Neural cell (in vitro differentiated cells): Measurements from ENCODE around the gene ME3. TPM values are rescaled to one million over a fixed set of nuclear protein-coding genes. Genes with fewer than 3 reads are reported as not detected.

Experiments used
- H2AFZ ChIP-seq: fragments of 200-600, 300-800 bp; sonication (generic), shearing (Covaris generic); 2 replicates; pipeline ENCODE4 v1.6.0; 2014; ENCODE audit warnings: low read depth, mild to moderate bottlenecking, antibody characterized with exemption, low read length, moderate library complexity
- H3F3A ChIP-seq: fragments of 200-600 bp; shearing (Covaris generic); 2 replicates; pipeline ENCODE4 v1.6.1; 2016; ENCODE audit warnings: mild to moderate bottlenecking, moderate library complexity, mixed read lengths, antibody characterized with exemption, low read length; ENCODE audit not compliant: insufficient read depth, poor library complexity, severe bottlenecking
- H3K27ac ChIP-seq: fragments of 200-600, 300-800 bp; sonication (generic), shearing (Covaris generic); 2 replicates; pipeline ENCODE4 v1.5.1; 2014; ENCODE audit warnings: mild to moderate bottlenecking, low read length, moderate library complexity
- H3K27me3 ChIP-seq: fragments of 300-800, 200-600 bp; sonication (generic), shearing (Covaris generic); 2 replicates; pipeline ENCODE4 v1.6.0; 2014; ENCODE audit warnings: mild to moderate bottlenecking, low read depth, low read length, moderate library complexity; ENCODE audit not compliant: insufficient read depth
- H3K36me3 ChIP-seq: fragments of 300-800, 200-600 bp; sonication (generic), shearing (Covaris generic); 2 replicates; pipeline ENCODE4 v1.5.1; 2014; ENCODE audit warnings: mild to moderate bottlenecking, antibody characterized with exemption, low read length, moderate library complexity; ENCODE audit not compliant: insufficient read depth
- H3K4me2 ChIP-seq: fragments of 300-800, 200-600 bp; sonication (generic), shearing (Covaris generic); 2 replicates; pipeline ENCODE4 v1.6.0; 2014; ENCODE audit warnings: mild to moderate bottlenecking, low read length
- H3K4me3 ChIP-seq: fragments of 300-800, 200-600 bp; sonication (generic), shearing (Covaris generic); 2 replicates; pipeline ENCODE4 v1.5.1; 2014; ENCODE audit warnings: mild to moderate bottlenecking, low read length, moderate library complexity
- H3K79me2 ChIP-seq: fragments of 200-600 bp; shearing (Covaris generic); replicated peaks from 2 replicates; pipeline ENCODE4 v1.6.0; 2014; ENCODE audit warnings: mild to moderate bottlenecking, low read length, moderate library complexity; ENCODE audit not compliant: insufficient read depth
- H3K9ac ChIP-seq: fragments of 300-800, 200-600 bp; sonication (generic), shearing (Covaris generic); 2 replicates; pipeline ENCODE4 v1.6.1; 2016; ENCODE audit warnings: mild to moderate bottlenecking, low read length, mixed read lengths
- H3K9me2 ChIP-seq: fragments of 200-600 bp; shearing (Covaris generic); 2 replicates; pipeline ENCODE4 v1.6.1; 2016; ENCODE audit warnings: mild to moderate bottlenecking, low read length, mixed read lengths; ENCODE audit not compliant: insufficient read depth
- H3K9me3 ChIP-seq: fragments of 200-600, 300-800 bp; sonication (generic), shearing (Covaris generic); 2 replicates; pipeline ENCODE4 v1.6.1; 2016; ENCODE audit warnings: mild to moderate bottlenecking, mixed run types, low read length, moderate library complexity, mixed read lengths
- H4K20me1 ChIP-seq: fragments of 200-600 bp; shearing (Covaris generic); 2 replicates; pipeline ENCODE4 v1.6.1; 2016; ENCODE audit warnings: mild to moderate bottlenecking, mixed run types; ENCODE audit not compliant: insufficient read depth
- EP300 ChIP-seq: fragments of 450-650 bp; conservative IDR thresholded peaks from 2 replicates; pipeline ENCODE4 v1.6.1; 2014; ENCODE audit warnings: antibody characterized with exemption, mild to moderate bottlenecking, moderate library complexity; ENCODE audit not compliant: poor library complexity, severe bottlenecking
- EZH2 ChIP-seq: fragments of 200-600, 300-800 bp; shearing (Covaris generic), sonication (generic); IDR thresholded peaks from 2 replicates; pipeline ENCODE4 v1.6.1; 2014; ENCODE audit warnings: antibody characterized with exemption, low read length, borderline replicate concordance, mild to moderate bottlenecking; ENCODE audit not compliant: insufficient read depth, poor library complexity, severe bottlenecking
- MXI1 ChIP-seq: fragments of 450-650 bp; conservative IDR thresholded peaks from 2 replicates; pipeline ENCODE4 v1.6.1; 2014; ENCODE audit warnings: antibody characterized with exemption, mild to moderate bottlenecking; ENCODE audit not compliant: poor library complexity, severe bottlenecking
- POLR2AphosphoS5 ChIP-seq: IDR thresholded peaks from 2 replicates; pipeline ENCODE4 v1.6.1; 2012
- RAD21 ChIP-seq: fragments of 450-650 bp; conservative IDR thresholded peaks from 2 replicates; pipeline ENCODE4 v1.6.1; 2014; ENCODE audit warnings: antibody characterized with exemption, mild to moderate bottlenecking, moderate library complexity
- REST ChIP-seq: IDR thresholded peaks from 2 replicates; pipeline ENCODE4 v1.6.1; 2012; ENCODE audit warnings: borderline replicate concordance
- TAF1 ChIP-seq: IDR thresholded peaks from 2 replicates; pipeline ENCODE4 v1.6.1; 2012; ENCODE audit warnings: low read depth
- polyA plus RNA-seq: library from polyadenylated mRNA; depleted of rRNA; stranded (reverse); fragments of >200 nt; gene quantifications from 2 replicates; pipeline ENCODE4 v1.2.3, GENCODE V29; 2014
- TF ChIP-seq, protein P1 (sequence below): fragments of 450-650 bp; IDR thresholded peaks from 2 replicates; pipeline ENCODE4 v1.5.1; 2014; ENCODE audit warnings: antibody characterized with exemption, mild to moderate bottlenecking, moderate library complexity; ENCODE audit not compliant: poor library complexity, severe bottlenecking

ME3 gene
- polyA plus RNA-seq, 1 donor from 2014 or later: 2.1 TPM

- Histone ChIP-seq H3K9me3 (no peaks in the 10 kb centered on the region), H3F3A (no peaks in the 10 kb centered on the region), H3K79me2 (no peaks in the 10 kb centered on the region), H3K9ac (no peak overlapping the region), H3K27me3 (no peaks in the 10 kb centered on the region), H3K4me3 (no peak overlapping the region), H3K36me3 (no peaks in the 10 kb centered on the region), H3K27ac (no peak overlapping the region), H4K20me1 (no peaks in the 10 kb centered on the region), H3K4me2 (no peak overlapping the region), H3K9me2 (no peaks in the 10 kb centered on the region), H2AFZ (no peak overlapping the region)
- TF ChIP-seq EZH2 (no peak), MXI1 (no peak), REST (no peak), POLR2AphosphoS5 (no peak), TAF1 (no peak), EP300 (no peak), RAD21 (no peak)
- TF ChIP-seq, protein P1, sequence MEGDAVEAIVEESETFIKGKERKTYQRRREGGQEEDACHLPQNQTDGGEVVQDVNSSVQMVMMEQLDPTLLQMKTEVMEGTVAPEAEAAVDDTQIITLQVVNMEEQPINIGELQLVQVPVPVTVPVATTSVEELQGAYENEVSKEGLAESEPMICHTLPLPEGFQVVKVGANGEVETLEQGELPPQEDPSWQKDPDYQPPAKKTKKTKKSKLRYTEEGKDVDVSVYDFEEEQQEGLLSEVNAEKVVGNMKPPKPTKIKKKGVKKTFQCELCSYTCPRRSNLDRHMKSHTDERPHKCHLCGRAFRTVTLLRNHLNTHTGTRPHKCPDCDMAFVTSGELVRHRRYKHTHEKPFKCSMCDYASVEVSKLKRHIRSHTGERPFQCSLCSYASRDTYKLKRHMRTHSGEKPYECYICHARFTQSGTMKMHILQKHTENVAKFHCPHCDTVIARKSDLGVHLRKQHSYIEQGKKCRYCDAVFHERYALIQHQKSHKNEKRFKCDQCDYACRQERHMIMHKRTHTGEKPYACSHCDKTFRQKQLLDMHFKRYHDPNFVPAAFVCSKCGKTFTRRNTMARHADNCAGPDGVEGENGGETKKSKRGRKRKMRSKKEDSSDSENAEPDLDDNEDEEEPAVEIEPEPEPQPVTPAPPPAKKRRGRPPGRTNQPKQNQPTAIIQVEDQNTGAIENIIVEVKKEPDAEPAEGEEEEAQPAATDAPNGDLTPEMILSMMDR: no peak
These were observed 1.7 kb upstream of the ME3 start for GRCh38 chr11:86673872-86674750.

DNA sequence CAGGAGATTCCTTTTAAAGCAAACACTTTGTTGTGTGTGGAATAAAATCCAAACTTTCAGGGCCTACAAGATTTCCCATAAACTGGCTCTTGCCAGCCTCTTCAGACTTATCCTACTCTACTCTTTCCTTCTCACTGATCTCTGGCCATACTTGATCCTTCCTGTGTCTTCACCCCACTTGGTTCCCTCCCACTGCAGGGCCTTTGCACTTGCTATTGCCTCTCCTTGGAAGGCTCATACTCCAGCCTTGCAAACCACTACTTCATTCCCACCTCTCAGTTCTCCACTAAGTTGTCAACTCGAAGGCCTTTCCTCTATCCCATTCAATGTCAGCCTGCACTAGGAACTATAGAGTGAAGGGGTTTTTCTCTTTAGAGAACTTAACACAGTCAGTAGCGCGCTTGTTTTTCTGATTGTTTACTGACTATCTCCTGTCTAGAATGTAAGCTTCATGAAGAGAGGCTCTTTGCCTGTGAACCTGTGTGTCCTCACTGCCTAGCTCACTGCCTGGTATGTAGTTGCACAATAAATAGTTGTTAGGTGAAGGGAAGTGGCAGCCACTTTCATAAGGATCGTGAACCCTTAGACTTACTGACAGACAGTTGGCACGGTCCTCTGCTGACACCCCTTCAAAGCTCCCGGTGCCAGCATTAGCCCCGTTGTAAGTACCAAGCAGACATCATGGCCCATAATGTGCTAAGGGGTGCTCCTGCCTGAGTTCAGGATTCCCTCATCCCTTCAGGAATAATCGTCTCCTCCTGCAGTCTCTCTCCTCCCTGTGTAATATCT lies 833 bp upstream of the ME3 start:
- H3K9me3 ChIP-seq: no peaks in the 10 kb centered on the region
- H3K79me2 ChIP-seq: no peaks in the 10 kb centered on the region
- H3K9ac ChIP-seq: no peak overlapping the region
- H3K4me3 ChIP-seq: no peak overlapping the region
- H4K20me1 ChIP-seq: no peaks in the 10 kb centered on the region
- no peak overlapping the region for H2AFZ ChIP-seq
- no peaks in the 10 kb centered on the region for H3K9me2 ChIP-seq
- H3F3A ChIP-seq: no peaks in the 10 kb centered on the region
- H3K27me3 ChIP-seq: no peaks in the 10 kb centered on the region
- H3K4me2 ChIP-seq: no peak overlapping the region
- no peaks in the 10 kb centered on the region for H3K36me3 ChIP-seq
- no peak for TF ChIP-seq MXI1
- no peak overlapping the region for H3K27ac ChIP-seq
